Peyer's patch (tissue), 4 donors: Measurements from ENCODE around the gene ETV3. TPM values are rescaled to one million over a fixed set of nuclear protein-coding genes. Genes with fewer than 3 reads are reported as not detected.
A peak's percentile ranks its signal among the peaks of the same experiment; 100 is the strongest.

Source experiments
- DNase-seq, 3 donors: peaks; one replicate each; pipeline ENCODE4 v3.0.0-alpha.2; 2017 to 2019
- H3K27ac ChIP-seq, 4 donors: fragments of 200-600 bp; sonication (generic); one replicate each; pipeline ENCODE4 v1.5.1; 2016 to 2019
- H3K27me3 ChIP-seq, 2 donors: fragments of 200-600 bp; sonication (generic); one replicate each; pipeline ENCODE4 v1.5.1; 2019
- H3K36me3 ChIP-seq, 3 donors: fragments of 200-600 bp; sonication (generic); one replicate each; pipeline ENCODE4 v1.5.1; 2016 to 2019
- H3K4me1 ChIP-seq, 4 donors: fragments of 200-600 bp; sonication (generic); one replicate each; pipeline ENCODE4 v1.5.1; 2016 to 2019
- H3K4me3 ChIP-seq, 4 donors: fragments of 200-600 bp; sonication (generic); 1 replicate in 3 of 4; 2 replicates in 1 of 4; pipeline ENCODE4 v1.5.1; 2016 to 2019; ENCODE audit warnings: mild to moderate bottlenecking in 1 of 4
- H3K9me3 ChIP-seq, 4 donors: fragments of 200-600 bp; sonication (generic); one replicate each; pipeline ENCODE4 v1.5.1; 2016 to 2019; ENCODE audit warnings: mild to moderate bottlenecking in 1 of 4
- POLR2A ChIP-seq, 2 donors: fragments of 450-650 bp; IDR thresholded peaks; one replicate each; pipeline ENCODE4 v1.5.1; 2017; ENCODE audit warnings: antibody characterized with exemption in 2 of 2, mild to moderate bottlenecking in 2 of 2, moderate library complexity in 2 of 2
- total RNA-seq, 4 donors: library from RNA; depleted of rRNA; stranded (reverse); fragments of >200 nt; gene quantifications; one replicate each; pipeline ENCODE4 v1.1.0, GENCODE V29; 2016
- TF ChIP-seq, protein P1 (sequence below), 6 experiments: fragments of 450-650 bp in 4 of 6; fragments of 200-600 bp in 2 of 6; sonication (generic) in 1 of 6; IDR thresholded peaks; one replicate each; pipeline ENCODE4 v1.5.1; 2017 to 2019; ENCODE audit warnings: antibody characterized with exemption in 6 of 6, mild to moderate bottlenecking in 3 of 6, moderate library complexity in 1 of 6

The ETV3 gene
- total RNA-seq, 4 donors from 2014 or later: 10.7 to 25.8 (median 20.2) TPM

DNA sequence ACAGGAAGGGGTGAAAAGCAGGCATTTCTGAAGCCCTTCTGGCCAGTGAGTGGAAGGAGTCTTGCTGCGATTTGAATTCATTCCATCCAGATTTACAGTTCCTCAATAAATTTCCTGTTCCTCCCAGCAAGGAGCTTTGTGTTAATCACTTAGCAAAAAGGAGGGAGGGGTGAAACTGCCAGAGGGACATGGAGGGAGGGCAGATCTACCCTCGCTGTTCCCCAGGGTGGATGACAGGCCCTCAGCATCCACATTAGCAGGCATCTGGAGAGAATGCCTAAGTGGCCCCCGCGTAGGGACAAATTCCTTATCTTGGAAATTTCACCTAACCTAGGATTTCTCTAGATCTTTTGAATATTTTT is 1.2 kb downstream of the ETV3 start:
- no peak for DNase-seq
- Histone ChIP-seq H3K27ac (peak overlapping the region in 2 of 4 donors; percentile 95 to 98), H3K27me3 (no peaks in the 10 kb centered on the region), H3K4me1 (peaks cover 0 to 29% (median 6%) of the 10 kb centered on the region in 4 donors), H3K4me3 (peak overlapping the region; percentile 84 to 99 (median 94)), H3K36me3 (peaks cover 0 to 40% (median 0%) of the 10 kb centered on the region in 3 donors), H3K9me3 (no peaks in the 10 kb centered on the region)
- no peak for TF ChIP-seq POLR2A (IDR thresholded peaks at IDR 0.05)
- TF ChIP-seq, protein P1, sequence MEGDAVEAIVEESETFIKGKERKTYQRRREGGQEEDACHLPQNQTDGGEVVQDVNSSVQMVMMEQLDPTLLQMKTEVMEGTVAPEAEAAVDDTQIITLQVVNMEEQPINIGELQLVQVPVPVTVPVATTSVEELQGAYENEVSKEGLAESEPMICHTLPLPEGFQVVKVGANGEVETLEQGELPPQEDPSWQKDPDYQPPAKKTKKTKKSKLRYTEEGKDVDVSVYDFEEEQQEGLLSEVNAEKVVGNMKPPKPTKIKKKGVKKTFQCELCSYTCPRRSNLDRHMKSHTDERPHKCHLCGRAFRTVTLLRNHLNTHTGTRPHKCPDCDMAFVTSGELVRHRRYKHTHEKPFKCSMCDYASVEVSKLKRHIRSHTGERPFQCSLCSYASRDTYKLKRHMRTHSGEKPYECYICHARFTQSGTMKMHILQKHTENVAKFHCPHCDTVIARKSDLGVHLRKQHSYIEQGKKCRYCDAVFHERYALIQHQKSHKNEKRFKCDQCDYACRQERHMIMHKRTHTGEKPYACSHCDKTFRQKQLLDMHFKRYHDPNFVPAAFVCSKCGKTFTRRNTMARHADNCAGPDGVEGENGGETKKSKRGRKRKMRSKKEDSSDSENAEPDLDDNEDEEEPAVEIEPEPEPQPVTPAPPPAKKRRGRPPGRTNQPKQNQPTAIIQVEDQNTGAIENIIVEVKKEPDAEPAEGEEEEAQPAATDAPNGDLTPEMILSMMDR (IDR thresholded peaks at IDR 0.05): no peak

DNA sequence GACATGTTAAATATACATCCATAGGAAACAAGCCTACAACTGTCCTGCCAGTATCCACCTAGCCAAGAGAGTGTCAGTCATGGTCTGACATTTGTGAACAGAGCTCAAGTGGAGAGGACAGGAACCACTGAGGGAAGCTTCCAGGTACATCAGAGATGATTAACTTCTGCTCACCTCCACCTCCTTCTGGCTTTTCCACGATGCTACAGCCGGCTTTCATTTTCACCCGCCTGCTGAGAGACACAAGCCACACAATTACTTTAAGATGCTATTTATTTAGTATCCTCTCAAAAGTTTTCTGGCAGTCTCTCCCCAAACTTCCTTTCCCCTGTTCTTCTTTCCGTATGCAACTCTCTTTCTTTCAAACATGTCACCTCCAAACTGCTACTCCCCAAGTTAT is 2.1 kb downstream of the ETV3 start:
- Histone ChIP-seq H3K27me3 (no peaks in the 10 kb centered on the region), H3K36me3 (peaks cover 0 to 49% (median 3%) of the 10 kb centered on the region in 3 donors), H3K27ac (no peak overlapping the region), H3K4me1 (peaks cover 0 to 29% (median 6%) of the 10 kb centered on the region in 4 donors), H3K4me3 (no peak overlapping the region), H3K9me3 (no peaks in the 10 kb centered on the region)
- DNase-seq: no peak
- TF ChIP-seq, protein P1 (IDR thresholded peaks at IDR 0.05): peak in 3 of 6 experiments; percentile 26 to 35 (median 26)
- no peak for TF ChIP-seq POLR2A (IDR thresholded peaks at IDR 0.05)

DNA sequence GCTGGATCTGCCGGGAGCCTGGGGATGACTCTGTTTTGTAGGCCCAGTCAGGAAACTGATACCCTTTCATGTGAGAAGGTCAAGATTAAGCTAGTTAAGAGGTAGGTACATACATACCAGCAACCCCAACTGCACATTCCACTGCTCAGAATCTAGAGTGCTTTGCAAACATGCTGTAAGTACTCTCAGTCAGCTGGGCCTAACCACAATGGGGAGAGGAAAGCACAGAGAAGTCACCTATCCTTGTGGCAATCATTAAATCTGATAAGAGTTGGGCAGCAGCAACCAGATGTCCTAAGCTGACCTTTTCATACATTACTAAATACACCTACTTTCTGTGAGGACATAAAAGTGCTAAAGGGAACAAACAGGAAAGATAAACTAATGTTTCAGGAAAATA is 2.5 kb downstream of the ETV3 start:
- Histone ChIP-seq H3K4me1 (peaks cover 0 to 29% (median 6%) of the 10 kb centered on the region in 4 donors), H3K27ac (no peak overlapping the region), H3K27me3 (no peaks in the 10 kb centered on the region), H3K4me3 (no peak overlapping the region), H3K9me3 (no peaks in the 10 kb centered on the region), H3K36me3 (peaks cover 0 to 54% (median 3%) of the 10 kb centered on the region in 3 donors)
- TF ChIP-seq, protein P1 (IDR thresholded peaks at IDR 0.05): no peak
- no peak for TF ChIP-seq POLR2A (IDR thresholded peaks at IDR 0.05)
- no peak for DNase-seq

DNA sequence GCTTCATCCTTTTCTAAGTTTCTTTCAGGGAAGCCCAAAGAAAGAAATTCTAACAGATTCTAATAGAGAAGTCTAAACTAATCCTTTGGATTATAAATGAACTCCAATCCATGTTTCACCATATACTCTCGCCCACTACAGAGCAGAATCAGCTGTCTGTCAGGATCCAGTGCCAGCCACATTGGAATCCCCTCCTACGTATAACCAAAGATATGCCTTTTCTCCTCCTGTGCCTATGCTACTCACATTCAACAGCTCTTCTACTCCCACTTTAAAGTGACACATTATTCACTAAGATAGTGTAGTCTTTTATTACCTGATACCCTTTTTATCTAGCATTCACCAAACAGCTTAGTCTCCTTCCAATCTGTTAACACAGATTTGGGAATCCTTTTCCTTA is 3.1 kb downstream of the ETV3 start:
- H3K4me3 ChIP-seq: no peak overlapping the region
- H3K4me1 ChIP-seq: peaks cover 0 to 29% (median 6%) of the 10 kb centered on the region in 4 donors
- no peak overlapping the region for H3K27ac ChIP-seq
- peaks cover 0 to 59% (median 3%) of the 10 kb centered on the region in 3 donors for H3K36me3 ChIP-seq
- no peak for TF ChIP-seq POLR2A (IDR thresholded peaks at IDR 0.05)
- TF ChIP-seq, protein P1 (IDR thresholded peaks at IDR 0.05): no peak
- H3K27me3 ChIP-seq: no peaks in the 10 kb centered on the region
- no peaks in the 10 kb centered on the region for H3K9me3 ChIP-seq
- DNase-seq: no peak

DNA sequence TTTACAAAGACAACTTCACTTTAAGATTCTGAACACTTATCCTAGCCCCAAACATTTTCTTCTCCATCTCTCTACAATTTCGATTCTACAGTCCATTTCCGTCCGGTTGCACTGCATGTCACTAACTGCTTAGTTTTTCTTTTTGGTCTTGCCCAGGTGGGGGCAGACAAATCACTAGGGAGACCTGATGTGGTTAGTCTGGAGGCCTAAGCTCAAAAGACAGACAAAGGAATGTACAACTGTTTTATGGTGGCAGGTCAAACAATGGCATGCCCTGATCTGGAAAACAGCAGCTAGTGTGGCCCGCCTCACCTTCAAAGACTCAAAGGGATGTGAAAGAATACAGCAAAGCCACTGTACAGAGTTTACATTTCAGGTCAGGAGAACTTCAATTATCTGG is 3.8 kb downstream of the ETV3 start:
- Histone ChIP-seq H3K4me1 (peaks cover 0 to 29% (median 6%) of the 10 kb centered on the region in 4 donors), H3K27ac (no peak overlapping the region), H3K36me3 (peaks cover 0 to 66% (median 3%) of the 10 kb centered on the region in 3 donors), H3K9me3 (no peaks in the 10 kb centered on the region), H3K27me3 (no peaks in the 10 kb centered on the region), H3K4me3 (no peak overlapping the region)
- no peak for TF ChIP-seq POLR2A (IDR thresholded peaks at IDR 0.05)
- TF ChIP-seq, protein P1 (IDR thresholded peaks at IDR 0.05): no peak
- no peak for DNase-seq

DNA sequence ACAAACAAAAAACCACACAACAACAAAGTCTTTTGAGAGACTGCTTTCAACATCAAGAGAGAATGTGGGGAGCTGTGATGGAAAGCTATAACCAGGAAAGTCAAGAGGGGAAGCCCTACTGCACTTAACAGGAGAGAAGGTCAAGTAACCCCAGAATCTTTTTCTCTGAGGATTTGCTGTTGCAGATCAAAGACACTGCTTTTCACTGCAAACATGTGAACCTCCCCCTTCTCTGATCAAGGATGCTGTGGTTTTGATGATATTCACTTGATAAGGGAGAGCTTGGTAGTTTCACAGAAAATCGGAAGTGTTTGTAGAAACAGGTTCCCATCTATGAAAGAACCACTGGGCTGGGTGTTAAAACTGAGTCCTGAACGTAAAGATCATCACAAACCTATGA is 4.8 kb downstream of the ETV3 start:
- Histone ChIP-seq H3K27me3 (no peaks in the 10 kb centered on the region), H3K36me3 (peaks cover 0 to 74% (median 3%) of the 10 kb centered on the region in 3 donors), H3K9me3 (no peaks in the 10 kb centered on the region), H3K27ac (no peak overlapping the region), H3K4me3 (no peak overlapping the region), H3K4me1 (peaks cover 0 to 23% (median 6%) of the 10 kb centered on the region in 4 donors)
- TF ChIP-seq, protein P1 (IDR thresholded peaks at IDR 0.05): no peak
- TF ChIP-seq POLR2A (IDR thresholded peaks at IDR 0.05): no peak
- DNase-seq: no peak
